Loucy (cell line): ENCODE measurements around the gene HSPA12B.

Experiments used
- H2AFZ ChIP-seq: fragments of 200-600 bp; sonication (generic); 2 replicates; pipeline ENCODE4 v1.6.0; 2016; ENCODE audit warnings: antibody characterized with exemption, mild to moderate bottlenecking, low read length, moderate library complexity
- H3F3A ChIP-seq: fragments of 200-600 bp; 2 replicates; pipeline ENCODE4 v1.6.0; 2016; ENCODE audit warnings: antibody characterized with exemption, low read depth, mild to moderate bottlenecking
- H3K27me3 ChIP-seq: fragments of 200-600 bp; sonication (generic); 2 replicates; pipeline ENCODE4 v1.6.1; 2014; ENCODE audit warnings: low read length, mild to moderate bottlenecking; ENCODE audit not compliant: insufficient read depth, poor library complexity, severe bottlenecking
- H3K36me3 ChIP-seq: fragments of 200-600 bp; sonication (generic); 2 replicates; pipeline ENCODE4 v1.6.1; 2016; ENCODE audit warnings: low read length; ENCODE audit not compliant: insufficient read depth
- H3K4me1 ChIP-seq: fragments of 200-600 bp; sonication (generic); 2 replicates; pipeline ENCODE4 v1.5.1; 2014; ENCODE audit warnings: low read length, mild to moderate bottlenecking; ENCODE audit not compliant: insufficient read depth, poor library complexity, severe bottlenecking
- H3K4me2 ChIP-seq: fragments of 200-600 bp; sonication (generic); 2 replicates; pipeline ENCODE4 v1.6.0; 2014; ENCODE audit warnings: antibody characterized with exemption, low read length, low read depth, mild to moderate bottlenecking; ENCODE audit not compliant: poor library complexity, severe bottlenecking
- H3K4me3 ChIP-seq: fragments of 200-600 bp; sonication (generic); 2 replicates; pipeline ENCODE4 v1.5.1; 2014; ENCODE audit warnings: low read length, mild to moderate bottlenecking, mixed read lengths; ENCODE audit not compliant: poor library complexity, severe bottlenecking
- H3K79me2 ChIP-seq: fragments of 200-600 bp; sonication (generic); 2 replicates; pipeline ENCODE4 v1.6.1; 2014; ENCODE audit warnings: low read length; ENCODE audit not compliant: insufficient read depth
- H3K9ac ChIP-seq: fragments of 200-600 bp; sonication (generic); 2 replicates; pipeline ENCODE4 v1.6.0; 2014; ENCODE audit warnings: mild to moderate bottlenecking, low read depth, low read length, moderate library complexity; ENCODE audit not compliant: poor library complexity, severe bottlenecking
- H3K9me2 ChIP-seq: fragments of 200-600 bp; sonication (generic); replicated peaks from 2 replicates; pipeline ENCODE4 v1.6.1; 2016; ENCODE audit warnings: low read depth, low read length, mixed read lengths
- H3K9me3 ChIP-seq: fragments of 200-600 bp; sonication (generic); 2 replicates; pipeline ENCODE4 v1.6.1; 2014; ENCODE audit warnings: mild to moderate bottlenecking, antibody characterized with exemption, low read length, low read depth; ENCODE audit not compliant: insufficient read depth
- H4K20me1 ChIP-seq: fragments of 200-600 bp; sonication (generic); 2 replicates; pipeline ENCODE4 v1.6.0; 2014; ENCODE audit warnings: antibody characterized with exemption, low read length, mild to moderate bottlenecking; ENCODE audit not compliant: insufficient read depth, poor library complexity, severe bottlenecking
- EZH2phosphoT487 ChIP-seq: fragments of 200-600 bp; IDR thresholded peaks from 2 replicates; pipeline ENCODE4 v1.6.1; 2018; ENCODE audit warnings: antibody characterized with exemption, mild to moderate bottlenecking, moderate library complexity, borderline replicate concordance
- TF ChIP-seq, protein P1 (sequence below): fragments of 200-600 bp; sonication (generic); conservative IDR thresholded peaks from 2 replicates; pipeline ENCODE4 v1.5.1; 2014; ENCODE audit warnings: mild to moderate bottlenecking, antibody characterized with exemption, low read length

HSPA12B gene

DNA sequence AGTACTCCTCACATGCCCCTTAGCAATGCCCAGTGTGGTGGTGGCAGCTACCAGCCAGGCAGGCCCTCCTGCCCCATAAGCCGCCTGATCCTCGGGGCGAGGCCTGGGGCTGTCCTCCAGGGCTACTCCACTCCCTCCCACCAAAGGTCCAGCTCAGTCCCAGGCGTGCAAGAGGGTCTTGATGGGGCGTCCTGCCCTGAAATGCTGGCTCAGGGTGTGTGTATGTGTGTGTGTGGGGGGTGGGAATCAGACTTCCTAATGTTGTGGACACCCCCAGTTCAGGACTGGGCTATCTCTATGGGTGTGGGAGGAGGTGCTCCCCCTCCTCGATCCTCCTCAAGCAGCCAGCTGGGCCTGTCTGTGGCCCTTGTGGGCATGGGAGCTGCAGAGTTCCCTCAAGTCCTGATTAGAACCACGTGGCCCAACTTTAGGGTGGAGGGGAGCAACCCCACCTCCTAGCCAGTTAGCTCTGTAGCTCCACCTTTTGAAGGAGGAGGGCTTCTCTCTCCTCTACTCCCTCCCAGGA lies 7.5 kb downstream of the HSPA12B start:
- Histone ChIP-seq H3K36me3 (no peaks in the 10 kb centered on the region), H3K9me3 (no peaks in the 10 kb centered on the region), H3K9me2 (no peaks in the 10 kb centered on the region), H3K27me3 (no peaks in the 10 kb centered on the region), H3K9ac (no peak overlapping the region), H3K4me1 (peaks cover 8% of the 10 kb centered on the region), H4K20me1 (no peaks in the 10 kb centered on the region), H3K79me2 (no peaks in the 10 kb centered on the region), H2AFZ (no peak overlapping the region), H3K4me2 (no peak overlapping the region), H3F3A (no peaks in the 10 kb centered on the region), H3K4me3 (no peak overlapping the region)
- TF ChIP-seq, protein P1, sequence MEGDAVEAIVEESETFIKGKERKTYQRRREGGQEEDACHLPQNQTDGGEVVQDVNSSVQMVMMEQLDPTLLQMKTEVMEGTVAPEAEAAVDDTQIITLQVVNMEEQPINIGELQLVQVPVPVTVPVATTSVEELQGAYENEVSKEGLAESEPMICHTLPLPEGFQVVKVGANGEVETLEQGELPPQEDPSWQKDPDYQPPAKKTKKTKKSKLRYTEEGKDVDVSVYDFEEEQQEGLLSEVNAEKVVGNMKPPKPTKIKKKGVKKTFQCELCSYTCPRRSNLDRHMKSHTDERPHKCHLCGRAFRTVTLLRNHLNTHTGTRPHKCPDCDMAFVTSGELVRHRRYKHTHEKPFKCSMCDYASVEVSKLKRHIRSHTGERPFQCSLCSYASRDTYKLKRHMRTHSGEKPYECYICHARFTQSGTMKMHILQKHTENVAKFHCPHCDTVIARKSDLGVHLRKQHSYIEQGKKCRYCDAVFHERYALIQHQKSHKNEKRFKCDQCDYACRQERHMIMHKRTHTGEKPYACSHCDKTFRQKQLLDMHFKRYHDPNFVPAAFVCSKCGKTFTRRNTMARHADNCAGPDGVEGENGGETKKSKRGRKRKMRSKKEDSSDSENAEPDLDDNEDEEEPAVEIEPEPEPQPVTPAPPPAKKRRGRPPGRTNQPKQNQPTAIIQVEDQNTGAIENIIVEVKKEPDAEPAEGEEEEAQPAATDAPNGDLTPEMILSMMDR, result no peak
- no peak for TF ChIP-seq EZH2phosphoT487

DNA sequence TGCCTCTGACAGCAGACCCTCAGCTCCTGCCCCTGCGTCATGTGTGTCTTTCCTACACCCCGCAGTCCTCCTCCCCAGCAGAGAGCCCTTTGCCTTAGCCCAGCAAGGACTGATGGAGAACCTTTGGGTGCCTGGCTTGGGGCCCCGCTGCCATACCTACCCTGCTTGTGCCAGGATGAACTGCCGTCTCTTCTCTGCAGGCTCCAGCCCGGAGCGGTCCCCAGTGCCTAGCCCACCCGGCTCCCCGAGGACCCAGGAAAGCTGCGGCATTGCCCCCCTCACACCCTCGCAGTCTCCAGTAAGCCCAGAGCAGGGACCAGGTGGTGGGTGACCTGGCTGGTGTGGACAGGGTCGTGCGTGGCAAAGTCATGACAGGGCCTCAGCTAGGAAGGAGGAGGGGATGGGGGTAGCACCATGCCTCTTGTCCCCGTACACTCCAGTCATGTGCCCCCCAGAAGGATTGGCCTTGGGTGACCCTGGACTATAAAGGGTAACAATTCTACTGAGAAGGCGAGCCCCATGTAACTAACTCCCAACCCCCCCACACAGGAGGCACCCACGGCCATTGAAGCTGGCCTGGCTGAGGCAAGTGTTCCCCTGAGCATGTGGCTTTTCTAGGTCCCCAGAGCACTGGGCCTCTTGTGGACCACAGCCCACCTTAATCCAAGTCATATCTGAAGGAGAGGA lies 8.3 kb downstream of the HSPA12B start:
- TF ChIP-seq EZH2phosphoT487, result no peak
- TF ChIP-seq, protein P1, result no peak
- no peak overlapping the region for H3K4me2 ChIP-seq
- H3K27me3 ChIP-seq, result no peaks in the 10 kb centered on the region
- no peaks in the 10 kb centered on the region for H3K9me2 ChIP-seq
- H3K4me1 ChIP-seq, result peaks cover 11% of the 10 kb centered on the region
- H3K9me3 ChIP-seq, result no peaks in the 10 kb centered on the region
- no peaks in the 10 kb centered on the region for H3K36me3 ChIP-seq
- no peaks in the 10 kb centered on the region for H4K20me1 ChIP-seq
- no peak overlapping the region for H2AFZ ChIP-seq
- H3K79me2 ChIP-seq, result no peaks in the 10 kb centered on the region
- H3F3A ChIP-seq, result no peaks in the 10 kb centered on the region
- no peak overlapping the region for H3K9ac ChIP-seq
- no peak overlapping the region for H3K4me3 ChIP-seq

DNA sequence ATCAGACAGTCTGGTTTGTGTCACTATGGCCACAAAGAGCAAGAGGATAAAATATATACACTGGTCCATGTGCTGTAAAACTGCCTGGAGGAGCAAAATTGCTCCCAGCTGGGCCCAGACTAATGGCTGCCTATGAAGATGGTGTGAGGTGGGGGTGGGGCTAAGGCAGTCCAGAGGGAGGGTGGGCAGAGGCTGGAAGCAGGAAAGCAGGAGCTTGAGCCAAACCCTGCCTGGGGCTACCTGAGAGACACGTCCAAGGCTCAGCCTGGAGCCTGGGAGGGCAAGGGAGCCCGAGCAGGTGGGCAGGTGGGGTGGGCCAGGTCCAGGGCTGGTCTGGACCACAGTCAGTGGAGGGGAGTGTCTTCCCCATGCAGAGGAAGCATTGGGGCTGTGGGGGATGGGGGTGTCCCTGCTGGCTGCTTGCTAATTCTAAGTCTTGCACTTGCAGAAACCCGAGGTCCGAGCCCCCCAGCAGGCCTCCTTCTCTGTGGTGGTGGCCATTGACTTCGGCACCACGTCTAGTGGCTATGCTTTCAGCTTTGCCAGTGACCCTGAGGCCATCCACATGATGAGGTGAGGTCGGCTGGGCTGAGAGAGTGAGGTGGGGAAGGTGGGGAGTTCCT lies 9.5 kb downstream of the HSPA12B start:
- Histone ChIP-seq H3K36me3 (no peaks in the 10 kb centered on the region), H3K9me2 (no peaks in the 10 kb centered on the region), H3K4me3 (no peak overlapping the region), H3K9ac (no peak overlapping the region), H3K4me2 (no peak overlapping the region), H3F3A (no peaks in the 10 kb centered on the region), H3K27me3 (no peaks in the 10 kb centered on the region), H4K20me1 (no peaks in the 10 kb centered on the region), H3K9me3 (no peaks in the 10 kb centered on the region), H2AFZ (no peak overlapping the region), H3K79me2 (no peaks in the 10 kb centered on the region), H3K4me1 (peaks cover 13% of the 10 kb centered on the region)
- TF ChIP-seq EZH2phosphoT487, result no peak
- TF ChIP-seq, protein P1, result no peak
